ENCODE measurements around the gene MYOCOS. TPM values are rescaled to one million over a fixed set of nuclear protein-coding genes. Genes with fewer than 3 reads are reported as not detected.

MYOCOS gene
- polyA plus RNA-seq, 1 experiment, result not detected

DNA sequence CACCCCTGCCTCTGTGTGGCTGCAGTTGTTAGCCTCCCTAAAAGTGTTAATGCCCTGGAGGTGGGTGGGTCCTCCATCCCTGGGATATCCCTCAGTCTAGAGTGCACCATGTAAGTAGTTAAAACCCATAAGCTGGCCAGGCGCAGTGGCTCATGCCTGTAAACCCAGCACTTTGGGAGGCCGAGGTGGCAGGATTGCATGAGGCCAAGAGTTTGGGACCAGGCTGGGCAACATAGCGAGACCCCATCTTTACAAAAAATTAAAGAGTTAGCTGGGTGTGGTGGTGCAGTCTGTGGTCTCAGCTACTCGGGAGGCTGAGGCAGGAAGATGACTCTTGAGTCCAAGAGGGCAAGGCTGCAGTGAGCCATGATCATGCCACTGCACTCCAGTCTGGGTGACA is 20.2 kb downstream of the MYOCOS start:
- H3K27ac ChIP-seq (ENCODE audit: low read depth, low read length), result no peak overlapping the region
- no peaks in the 10 kb centered on the region for H3K9me3 ChIP-seq (ENCODE audit: control insufficient read depth, insufficient read depth, low read length)
- TF ChIP-seq, protein P1, sequence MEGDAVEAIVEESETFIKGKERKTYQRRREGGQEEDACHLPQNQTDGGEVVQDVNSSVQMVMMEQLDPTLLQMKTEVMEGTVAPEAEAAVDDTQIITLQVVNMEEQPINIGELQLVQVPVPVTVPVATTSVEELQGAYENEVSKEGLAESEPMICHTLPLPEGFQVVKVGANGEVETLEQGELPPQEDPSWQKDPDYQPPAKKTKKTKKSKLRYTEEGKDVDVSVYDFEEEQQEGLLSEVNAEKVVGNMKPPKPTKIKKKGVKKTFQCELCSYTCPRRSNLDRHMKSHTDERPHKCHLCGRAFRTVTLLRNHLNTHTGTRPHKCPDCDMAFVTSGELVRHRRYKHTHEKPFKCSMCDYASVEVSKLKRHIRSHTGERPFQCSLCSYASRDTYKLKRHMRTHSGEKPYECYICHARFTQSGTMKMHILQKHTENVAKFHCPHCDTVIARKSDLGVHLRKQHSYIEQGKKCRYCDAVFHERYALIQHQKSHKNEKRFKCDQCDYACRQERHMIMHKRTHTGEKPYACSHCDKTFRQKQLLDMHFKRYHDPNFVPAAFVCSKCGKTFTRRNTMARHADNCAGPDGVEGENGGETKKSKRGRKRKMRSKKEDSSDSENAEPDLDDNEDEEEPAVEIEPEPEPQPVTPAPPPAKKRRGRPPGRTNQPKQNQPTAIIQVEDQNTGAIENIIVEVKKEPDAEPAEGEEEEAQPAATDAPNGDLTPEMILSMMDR (IDR thresholded peaks at IDR 0.05; ENCODE audit: low read depth, low read length), result no peak
- no peak for DNase-seq (ENCODE audit: low read depth, low spot score)
- POLR2A ChIA-PET, result no interaction called here
- H3K27me3 ChIP-seq (ENCODE audit: control insufficient read depth, insufficient read depth, low read length), result no peaks in the 10 kb centered on the region
- H3K4me3 ChIP-seq (ENCODE audit: low read depth, low read length), result no peak overlapping the region
- CTCF ChIA-PET, result interaction anchor here (1.0 to 6.1 kb wide), 4 partner anchors 74 to 360 kb away, joined by 4 to 197 read pairs (median 4); no protein-coding TSS in a partner anchor

DNA sequence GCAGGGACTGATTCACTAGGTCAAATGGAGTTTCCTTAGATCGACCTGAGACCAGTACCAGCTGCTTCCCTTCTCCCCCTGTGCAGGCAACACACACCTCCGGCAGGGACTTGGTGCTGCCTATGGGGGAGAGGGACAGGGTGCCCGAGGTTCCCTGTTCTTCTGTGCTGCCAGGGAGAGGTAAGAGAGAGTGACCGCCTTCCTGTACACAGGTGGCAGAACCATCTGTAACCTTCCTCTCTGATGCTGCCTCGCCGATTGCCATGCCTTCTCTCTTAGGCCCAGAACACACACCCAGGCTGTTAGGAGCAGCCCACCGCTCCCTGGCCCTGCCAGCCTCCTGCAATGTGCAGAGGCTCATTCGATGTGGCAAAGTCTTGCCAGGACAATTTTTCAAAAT is 21.1 kb downstream of the MYOCOS start:
- ChIA-PET CTCF (interaction anchor here (0.6 to 6.1 kb wide), 9 partner anchors 13 to 1169 kb away, joined by 3 to 197 read pairs (median 5); no protein-coding TSS in a partner anchor), POLR2A (no interaction called here)
- no peak for DNase-seq (ENCODE audit: low read depth, low spot score)

DNA sequence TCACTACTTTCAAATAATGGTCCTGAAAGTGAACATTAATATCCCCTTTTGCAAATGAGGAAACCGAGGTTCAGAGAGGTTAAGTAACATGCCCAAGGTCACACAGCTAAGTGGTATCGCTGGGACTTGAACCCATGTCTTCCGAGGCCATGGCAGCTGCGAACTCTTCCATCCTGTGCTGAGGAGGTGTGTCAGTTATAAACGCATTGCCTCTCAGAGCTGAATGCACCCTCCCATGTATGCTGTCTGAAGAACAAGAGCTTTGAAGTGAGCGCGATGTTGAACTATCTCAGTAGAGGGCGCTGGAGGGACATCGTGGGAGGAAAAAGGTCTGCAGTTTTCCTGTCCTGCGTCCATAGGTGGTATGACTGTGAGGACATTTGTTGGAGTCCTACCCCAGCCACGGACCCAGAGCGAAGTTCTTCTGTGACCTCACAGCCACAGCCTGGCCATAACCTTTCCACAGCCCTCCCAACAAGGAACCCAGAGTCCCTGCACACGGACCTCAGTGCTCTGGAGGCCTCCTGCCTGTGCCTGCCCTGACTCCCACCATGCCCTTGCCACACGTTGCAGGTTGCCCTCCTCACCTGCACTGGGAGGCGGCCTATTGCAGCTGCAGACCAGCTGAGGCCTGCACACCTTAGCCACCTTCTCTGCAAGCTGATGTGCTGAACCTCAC is 22.9 kb downstream of the MYOCOS start:
- no peaks in the 10 kb centered on the region for H3K9me3 ChIP-seq (ENCODE audit: control insufficient read depth, insufficient read depth, low read length)
- H3K4me3 ChIP-seq (ENCODE audit: low read depth, low read length), result no peak overlapping the region
- TF ChIP-seq, protein P1 (IDR thresholded peaks at IDR 0.05; ENCODE audit: low read depth, low read length), result peak; percentile 93
- H3K27me3 ChIP-seq (ENCODE audit: control insufficient read depth, insufficient read depth, low read length), result no peaks in the 10 kb centered on the region
- peak; percentile 61 for DNase-seq (ENCODE audit: low read depth, low spot score)
- ChIA-PET CTCF (interaction anchor here (0.5 to 6.1 kb wide), 61 partner anchors 9 to 464 kb away, joined by 3 to 197 read pairs (median 5); partner anchors contain the start of genes DNM3, METTL13 and PRRC2C), POLR2A (no interaction called here)
- no peak overlapping the region for H3K27ac ChIP-seq (ENCODE audit: low read depth, low read length)

More for the DNA sequence above, 21.1 kb downstream of the MYOCOS start:
- Histone ChIP-seq H3K4me3 (ENCODE audit: low read depth, low read length) (no peak overlapping the region), H3K27ac (ENCODE audit: low read depth, low read length) (no peak overlapping the region), H3K9me3 (ENCODE audit: control insufficient read depth, insufficient read depth, low read length) (no peaks in the 10 kb centered on the region), H3K27me3 (ENCODE audit: control insufficient read depth, insufficient read depth, low read length) (no peaks in the 10 kb centered on the region)
- TF ChIP-seq, protein P1 (IDR thresholded peaks at IDR 0.05; ENCODE audit: low read depth, low read length), result no peak

DNA sequence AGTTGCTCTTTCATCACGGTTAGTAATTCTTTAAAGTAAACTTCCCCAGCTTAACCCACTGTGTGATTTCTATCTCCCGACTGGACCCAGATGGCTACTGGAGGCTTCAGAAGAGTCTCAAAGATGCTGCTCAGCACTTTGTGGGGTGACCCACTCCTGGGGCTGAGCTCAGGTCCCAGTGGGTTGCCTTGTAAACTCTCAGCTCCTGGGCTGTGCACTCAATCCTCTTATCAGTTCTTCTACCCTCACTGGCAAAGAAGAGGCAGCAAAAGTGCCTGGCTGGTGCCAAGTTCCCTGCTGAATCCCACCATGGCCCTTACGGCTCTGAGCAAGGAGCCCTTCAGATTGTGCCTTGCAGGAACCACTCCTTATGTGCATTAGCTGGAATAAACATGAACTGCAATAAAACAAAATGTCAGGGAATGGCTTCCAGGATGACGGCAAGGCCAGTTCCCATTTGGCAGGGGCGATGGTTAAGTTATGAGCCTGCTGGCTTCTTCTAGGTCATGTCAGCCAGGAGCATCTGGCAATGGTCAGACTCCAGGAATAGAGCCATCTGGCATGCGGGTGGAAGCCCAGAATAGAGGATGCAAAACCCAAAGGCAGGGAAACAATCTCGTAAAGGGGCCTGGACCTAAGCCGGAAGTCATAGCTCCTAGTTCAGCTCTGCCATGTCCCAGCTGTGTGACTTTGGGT is 23.7 kb downstream of the MYOCOS start:
- no peak for DNase-seq (ENCODE audit: low read depth, low spot score)
- TF ChIP-seq, protein P1 (IDR thresholded peaks at IDR 0.05; ENCODE audit: low read depth, low read length), result no peak

DNA sequence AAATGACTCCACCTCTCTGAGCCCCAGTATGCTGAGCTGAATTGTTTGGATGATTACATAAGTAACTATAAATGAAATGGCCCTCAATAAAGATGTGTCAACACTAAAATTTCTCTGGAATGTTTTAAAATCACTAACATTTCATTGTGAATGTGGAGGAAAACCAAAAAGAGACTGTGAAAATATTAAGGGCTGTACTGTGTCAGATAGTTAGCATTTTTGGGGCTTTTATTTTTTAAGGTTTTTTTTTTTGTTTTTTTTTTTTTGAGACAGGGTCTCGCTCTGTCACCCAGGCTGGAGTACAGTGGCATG is 24.2 kb downstream of the MYOCOS start:
- POLR2A ChIA-PET, result interaction anchor here (0.9 kb wide), 1 partner anchor 108 kb away, joined by 5 read pairs; no protein-coding TSS in a partner anchor
- CTCF ChIA-PET, result interaction anchor here (0.6 to 6.1 kb wide), 12 partner anchors 10 to 356 kb away, joined by 3 to 197 read pairs (median 10); no protein-coding TSS in a partner anchor
- Histone ChIP-seq H3K9me3 (ENCODE audit: control insufficient read depth, insufficient read depth, low read length) (no peaks in the 10 kb centered on the region), H3K4me3 (ENCODE audit: low read depth, low read length) (no peak overlapping the region), H3K27ac (ENCODE audit: low read depth, low read length) (no peak overlapping the region), H3K27me3 (ENCODE audit: control insufficient read depth, insufficient read depth, low read length) (no peaks in the 10 kb centered on the region)
- TF ChIP-seq, protein P1 (IDR thresholded peaks at IDR 0.05; ENCODE audit: low read depth, low read length), result no peak
- no peak for DNase-seq (ENCODE audit: low read depth, low spot score)

More for the DNA sequence above, 23.7 kb downstream of the MYOCOS start:
- Histone ChIP-seq H3K27me3 (ENCODE audit: control insufficient read depth, insufficient read depth, low read length) (no peaks in the 10 kb centered on the region), H3K9me3 (ENCODE audit: control insufficient read depth, insufficient read depth, low read length) (no peaks in the 10 kb centered on the region), H3K4me3 (ENCODE audit: low read depth, low read length) (no peak overlapping the region), H3K27ac (ENCODE audit: low read depth, low read length) (no peak overlapping the region)
- ChIA-PET CTCF (interaction anchor here (0.5 to 6.1 kb wide), 29 partner anchors 10 to 357 kb away, joined by 3 to 197 read pairs (median 6); partner anchors contain the start of genes METTL13 and PRRC2C), POLR2A (interaction anchor here (0.9 kb wide), 1 partner anchor 108 kb away, joined by 5 read pairs; no protein-coding TSS in a partner anchor)

Data from AG04450 (cell line).